ENCODE results near the gene MLKL.

The MLKL gene

GRCh38 chr16:74718140-74718539, 17.5 kb upstream of the MLKL start:
- H3K4me2 ChIP-seq (ENCODE audit: insufficient read depth, low read length): no peak overlapping the region
- TF ChIP-seq CTCF (IDR thresholded peaks at IDR 0.05; ENCODE audit: borderline replicate concordance, extremely low read depth, low read length, poor library complexity, severe bottlenecking) (no peak), EZH2 (IDR thresholded peaks at IDR 0.05; ENCODE audit: borderline replicate concordance, low read depth, low read length, severe bottlenecking) (no peak)

GRCh38 chr16:74717367-74717766, 16.7 kb upstream of the MLKL start:
- H3K79me2 ChIP-seq (ENCODE audit: insufficient read depth, low read length): no peaks in the 10 kb centered on the region
- no peaks in the 10 kb centered on the region for H3K4me1 ChIP-seq (ENCODE audit: insufficient read depth, low read length)
- no peak for ATAC-seq (ENCODE audit: insufficient read depth, low read depth)
- H3K4me2 ChIP-seq (ENCODE audit: insufficient read depth, low read length): no peak overlapping the region
- DNase-seq: no peak
- H3K9me3 ChIP-seq (ENCODE audit: insufficient read depth, low read length, severe bottlenecking): no peaks in the 10 kb centered on the region
- no peaks in the 10 kb centered on the region for H3K36me3 ChIP-seq (ENCODE audit: insufficient read depth, low read length)
- no peak overlapping the region for H3K27ac ChIP-seq (ENCODE audit: low read length)
- no peak overlapping the region for H2AFZ ChIP-seq (ENCODE audit: low read depth, low read length)
- no peaks in the 10 kb centered on the region for H3K27me3 ChIP-seq (ENCODE audit: insufficient read depth, low read length, poor library complexity)
- H3K9ac ChIP-seq (ENCODE audit: low read depth, low read length): no peak overlapping the region
- no peaks in the 10 kb centered on the region for H4K20me1 ChIP-seq (ENCODE audit: insufficient read depth, low read length)
- no peak for TF ChIP-seq EZH2 (IDR thresholded peaks at IDR 0.05; ENCODE audit: borderline replicate concordance, low read depth, low read length, severe bottlenecking)
- no peak for TF ChIP-seq CTCF (IDR thresholded peaks at IDR 0.05; ENCODE audit: borderline replicate concordance, extremely low read depth, low read length, poor library complexity, severe bottlenecking)
- H3K4me3 ChIP-seq (ENCODE audit: low read depth in 1 of 2, low read length in 2 of 2): no peak overlapping the region

More at GRCh38 chr16:74718140-74718539, 17.5 kb upstream of the MLKL start:
- H3K9ac ChIP-seq (ENCODE audit: low read depth, low read length): no peak overlapping the region
- H3K4me3 ChIP-seq (ENCODE audit: low read depth in 1 of 2, low read length in 2 of 2): no peak overlapping the region
- no peak for DNase-seq
- no peaks in the 10 kb centered on the region for H3K4me1 ChIP-seq (ENCODE audit: insufficient read depth, low read length)
- no peak overlapping the region for H3K27ac ChIP-seq (ENCODE audit: low read length)
- no peaks in the 10 kb centered on the region for H3K27me3 ChIP-seq (ENCODE audit: insufficient read depth, low read length, poor library complexity)
- no peaks in the 10 kb centered on the region for H4K20me1 ChIP-seq (ENCODE audit: insufficient read depth, low read length)
- H3K9me3 ChIP-seq (ENCODE audit: insufficient read depth, low read length, severe bottlenecking): no peaks in the 10 kb centered on the region
- H3K36me3 ChIP-seq (ENCODE audit: insufficient read depth, low read length): no peaks in the 10 kb centered on the region
- no peak overlapping the region for H2AFZ ChIP-seq (ENCODE audit: low read depth, low read length)
- no peak for ATAC-seq (ENCODE audit: insufficient read depth, low read depth)
- no peaks in the 10 kb centered on the region for H3K79me2 ChIP-seq (ENCODE audit: insufficient read depth, low read length)

- no peak overlapping the region for H2AFZ ChIP-seq (ENCODE audit: low read depth, low read length)
- no peak overlapping the region for H3K27ac ChIP-seq (ENCODE audit: low read length)
- DNase-seq (no peak), ATAC-seq (ENCODE audit: insufficient read depth, low read depth) (no peak)
- no peaks in the 10 kb centered on the region for H3K27me3 ChIP-seq (ENCODE audit: insufficient read depth, low read length, poor library complexity)
- no peak for TF ChIP-seq CTCF (IDR thresholded peaks at IDR 0.05; ENCODE audit: borderline replicate concordance, extremely low read depth, low read length, poor library complexity, severe bottlenecking)
- H3K4me3 ChIP-seq (ENCODE audit: low read depth in 1 of 2, low read length in 2 of 2): no peak overlapping the region
- H3K36me3 ChIP-seq (ENCODE audit: insufficient read depth, low read length): no peaks in the 10 kb centered on the region
- H3K79me2 ChIP-seq (ENCODE audit: insufficient read depth, low read length): no peaks in the 10 kb centered on the region
- H3K9me3 ChIP-seq (ENCODE audit: insufficient read depth, low read length, severe bottlenecking): no peaks in the 10 kb centered on the region
- no peaks in the 10 kb centered on the region for H4K20me1 ChIP-seq (ENCODE audit: insufficient read depth, low read length)
- H3K4me1 ChIP-seq (ENCODE audit: insufficient read depth, low read length): no peaks in the 10 kb centered on the region
- H3K9ac ChIP-seq (ENCODE audit: low read depth, low read length): no peak overlapping the region
- no peak overlapping the region for H3K4me2 ChIP-seq (ENCODE audit: insufficient read depth, low read length)
These were observed 15.7 kb upstream of the MLKL start for GRCh38 chr16:74716355-74716754.

GRCh38 chr16:74713876-74714275, 13.2 kb upstream of the MLKL start:
- no peak overlapping the region for H3K9ac ChIP-seq (ENCODE audit: low read depth, low read length)
- TF ChIP-seq EZH2 (IDR thresholded peaks at IDR 0.05; ENCODE audit: borderline replicate concordance, low read depth, low read length, severe bottlenecking) (no peak), CTCF (IDR thresholded peaks at IDR 0.05; ENCODE audit: borderline replicate concordance, extremely low read depth, low read length, poor library complexity, severe bottlenecking) (no peak)
- H3K4me1 ChIP-seq (ENCODE audit: insufficient read depth, low read length): no peaks in the 10 kb centered on the region
- H3K4me2 ChIP-seq (ENCODE audit: insufficient read depth, low read length): no peak overlapping the region
- H4K20me1 ChIP-seq (ENCODE audit: insufficient read depth, low read length): no peaks in the 10 kb centered on the region
- no peaks in the 10 kb centered on the region for H3K36me3 ChIP-seq (ENCODE audit: insufficient read depth, low read length)
- H3K79me2 ChIP-seq (ENCODE audit: insufficient read depth, low read length): no peaks in the 10 kb centered on the region
- no peaks in the 10 kb centered on the region for H3K27me3 ChIP-seq (ENCODE audit: insufficient read depth, low read length, poor library complexity)
- no peaks in the 10 kb centered on the region for H3K9me3 ChIP-seq (ENCODE audit: insufficient read depth, low read length, severe bottlenecking)
- H2AFZ ChIP-seq (ENCODE audit: low read depth, low read length): no peak overlapping the region
- H3K27ac ChIP-seq (ENCODE audit: low read length): no peak overlapping the region
- ATAC-seq (ENCODE audit: insufficient read depth, low read depth) (no peak), DNase-seq (no peak)
- no peak overlapping the region for H3K4me3 ChIP-seq (ENCODE audit: low read depth in 1 of 2, low read length in 2 of 2)
